SU-DHL-6 (cell line): ENCODE data around the gene TACR1.

Experiments used
- EZH2phosphoT487 ChIP-seq: fragments of 200-600 bp; sonication (generic), shearing (Covaris generic); conservative IDR thresholded peaks from 2 replicates; pipeline ENCODE4 v1.6.1; 2018; ENCODE audit warnings: mild to moderate bottlenecking, antibody characterized with exemption, low read length, moderate library complexity, mixed read lengths
- TF ChIP-seq, protein P1 (sequence below): fragments of 200-600 bp; sonication (generic); IDR thresholded peaks from one replicate; pipeline ENCODE4 v1.5.1; 2017; ENCODE audit warnings: antibody characterized with exemption, mild to moderate bottlenecking, low read length, moderate library complexity; ENCODE audit not compliant: insufficient read depth, poor library complexity, severe bottlenecking

DNA sequence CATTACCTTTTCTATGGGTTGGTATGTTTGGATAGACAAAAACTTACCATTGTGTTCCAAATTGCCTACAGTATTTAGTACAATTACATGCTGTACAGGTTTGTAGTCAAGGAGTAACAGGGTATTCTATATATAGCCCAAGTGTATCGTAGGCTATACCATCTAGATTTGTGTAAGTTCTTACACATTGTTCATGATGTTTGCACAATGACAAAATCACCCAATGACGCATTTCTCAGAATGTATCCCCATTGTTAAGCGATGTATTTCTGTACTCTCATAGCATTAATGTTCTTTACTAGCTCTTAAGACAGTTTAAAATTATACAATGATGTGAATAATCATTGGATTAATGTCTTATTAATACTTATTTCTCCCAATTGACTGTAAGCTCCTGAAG is 16.7 kb downstream of the TACR1 start:
- TF ChIP-seq, protein P1, sequence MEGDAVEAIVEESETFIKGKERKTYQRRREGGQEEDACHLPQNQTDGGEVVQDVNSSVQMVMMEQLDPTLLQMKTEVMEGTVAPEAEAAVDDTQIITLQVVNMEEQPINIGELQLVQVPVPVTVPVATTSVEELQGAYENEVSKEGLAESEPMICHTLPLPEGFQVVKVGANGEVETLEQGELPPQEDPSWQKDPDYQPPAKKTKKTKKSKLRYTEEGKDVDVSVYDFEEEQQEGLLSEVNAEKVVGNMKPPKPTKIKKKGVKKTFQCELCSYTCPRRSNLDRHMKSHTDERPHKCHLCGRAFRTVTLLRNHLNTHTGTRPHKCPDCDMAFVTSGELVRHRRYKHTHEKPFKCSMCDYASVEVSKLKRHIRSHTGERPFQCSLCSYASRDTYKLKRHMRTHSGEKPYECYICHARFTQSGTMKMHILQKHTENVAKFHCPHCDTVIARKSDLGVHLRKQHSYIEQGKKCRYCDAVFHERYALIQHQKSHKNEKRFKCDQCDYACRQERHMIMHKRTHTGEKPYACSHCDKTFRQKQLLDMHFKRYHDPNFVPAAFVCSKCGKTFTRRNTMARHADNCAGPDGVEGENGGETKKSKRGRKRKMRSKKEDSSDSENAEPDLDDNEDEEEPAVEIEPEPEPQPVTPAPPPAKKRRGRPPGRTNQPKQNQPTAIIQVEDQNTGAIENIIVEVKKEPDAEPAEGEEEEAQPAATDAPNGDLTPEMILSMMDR = no peak
- TF ChIP-seq EZH2phosphoT487 = no peak
